Activated CD4-positive, alpha-beta T cell treated with anti-CD3 and anti-CD28 coated beads for 4 hours (primary cell): Measurements from ENCODE around the gene C1QA.
"Not testable (repeated sequence)": the region's sequence is repeated elsewhere in the genome, so short reads cannot be mapped to it uniquely, and the experiment has no call there.

Experiments
- DNase-seq, 2 donors: peaks; one replicate each; pipeline ENCODE4 v3.0.0-alpha.2; 2020

Gene C1QA

GRCh38 chr1:22641906-22642636 lies 5.6 kb downstream of the C1QA start:
- DNase-seq, result peak; percentile 61 to 66

- no peak for DNase-seq
Measured at GRCh38 chr1:22643381-22643780, 7.0 kb downstream of the C1QA start, which contains the start of gene C1QC. C1QC (plus strand) TSS chr1:22643633; CDS start chr1:22644024, 391 bp downstream.

DNA sequence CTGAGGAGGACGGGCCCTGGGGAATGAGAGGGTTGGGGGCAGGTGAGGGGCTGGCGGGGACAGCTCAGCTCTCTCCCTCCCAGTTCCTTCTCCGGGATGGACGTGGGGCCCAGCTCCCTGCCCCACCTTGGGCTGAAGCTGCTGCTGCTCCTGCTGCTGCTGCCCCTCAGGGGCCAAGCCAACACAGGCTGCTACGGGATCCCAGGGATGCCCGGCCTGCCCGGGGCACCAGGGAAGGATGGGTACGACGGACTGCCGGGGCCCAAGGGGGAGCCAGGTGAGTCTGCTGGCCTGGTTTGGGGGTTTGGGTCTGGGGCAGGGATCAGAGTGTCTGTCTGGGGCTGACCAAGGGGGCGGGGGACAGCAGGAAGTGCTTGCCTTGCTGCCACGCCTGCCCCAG lies 7.5 kb downstream of the C1QA start:
- no peak for DNase-seq

DNA sequence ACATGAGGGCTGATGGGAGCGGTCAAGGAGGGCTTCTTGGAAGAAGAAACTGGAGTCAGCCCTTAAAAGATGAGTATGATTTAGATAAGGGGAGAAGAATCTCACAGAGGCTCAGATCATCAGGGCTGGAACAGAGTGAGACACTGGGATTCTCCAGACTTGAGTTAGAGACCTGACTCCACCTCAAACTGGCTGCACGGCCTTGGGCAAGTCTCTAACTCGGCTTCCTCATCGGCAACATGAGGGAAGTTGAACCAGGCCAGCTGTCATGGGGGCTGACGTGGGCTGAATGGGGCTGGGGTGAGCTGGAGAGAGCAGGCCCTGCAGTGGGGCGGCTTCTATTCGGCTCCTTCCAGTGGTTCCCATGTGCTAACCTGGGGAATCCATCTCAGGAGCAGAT lies 9.5 kb downstream of the C1QA start:
- no peak for DNase-seq

DNA sequence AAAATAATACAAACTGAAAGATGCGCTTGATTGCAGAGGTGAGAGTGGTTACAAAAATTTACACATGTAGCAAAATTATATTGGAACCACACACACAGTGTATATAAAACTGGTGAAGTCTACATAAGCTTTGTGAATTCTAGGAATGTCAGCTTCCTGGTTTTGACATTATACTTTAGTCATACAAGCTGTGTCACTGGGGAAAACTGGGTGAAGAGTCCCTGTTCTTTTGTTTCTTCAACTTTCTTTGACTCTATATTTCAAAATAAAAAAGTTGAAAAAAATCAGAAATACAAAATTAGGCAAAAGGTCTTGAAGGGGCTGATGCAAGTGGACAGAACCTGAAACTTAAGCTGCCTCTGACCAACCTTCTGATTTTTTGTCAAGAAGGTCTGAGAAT lies 10.0 kb downstream of the C1QA start:
- DNase-seq, result no peak

DNA sequence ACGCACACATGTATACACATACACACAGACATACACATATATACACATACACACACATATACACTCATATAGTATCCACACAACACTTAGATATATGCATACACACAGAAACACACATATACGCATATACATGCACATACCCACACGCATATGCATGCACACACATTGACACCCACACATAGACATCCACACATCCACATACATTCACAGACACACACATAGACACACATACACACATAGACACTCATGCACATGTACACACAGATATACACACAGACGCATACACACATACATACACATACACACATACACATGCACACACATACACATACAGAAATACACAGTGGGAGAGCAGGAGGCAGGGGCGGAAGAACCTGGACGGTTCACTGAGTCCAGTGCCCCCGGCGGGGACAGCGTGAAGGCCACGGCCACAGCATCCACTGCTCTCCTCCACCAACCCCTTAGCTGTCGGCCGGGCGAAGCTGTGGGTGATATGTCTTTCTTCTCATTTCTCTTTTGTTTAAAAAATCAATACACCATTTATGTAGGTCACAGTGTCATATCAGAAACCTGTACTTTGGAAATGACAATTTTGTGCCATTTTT lies 13.8 kb downstream of the C1QA start:
- DNase-seq, result no peak

- DNase-seq, result no peak
Measured at GRCh38 chr1:22651941-22652856, 15.8 kb downstream of the C1QA start.

DNA sequence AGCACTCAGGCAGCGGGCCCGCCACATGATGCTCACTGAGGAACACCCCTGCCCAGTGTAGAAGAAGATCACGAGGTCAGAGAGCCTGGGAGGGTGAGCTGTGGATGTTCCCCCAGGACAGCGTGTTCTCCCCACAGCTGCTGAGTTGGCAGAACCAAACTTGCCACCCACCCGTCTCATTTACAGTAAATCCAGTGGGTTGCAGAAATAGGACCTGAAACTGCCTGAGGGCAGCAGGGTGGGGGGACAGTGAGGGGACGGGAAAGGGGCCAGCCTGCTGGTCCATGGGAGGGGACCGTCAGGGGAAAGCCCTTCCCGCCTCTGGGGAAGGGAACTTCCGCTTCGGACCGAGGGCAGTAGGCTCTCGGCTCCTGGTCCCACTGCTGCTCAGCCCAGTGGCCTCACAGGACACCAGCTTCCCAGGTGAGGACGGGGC lies 16.5 kb downstream of the C1QA start, which contains the start of gene C1QB:
C1QB (plus strand) TSS at position 356 of the 436 bp plus-strand sequence. CDS start 6,227 bp downstream, outside the sequence.
- no peak for DNase-seq

DNA sequence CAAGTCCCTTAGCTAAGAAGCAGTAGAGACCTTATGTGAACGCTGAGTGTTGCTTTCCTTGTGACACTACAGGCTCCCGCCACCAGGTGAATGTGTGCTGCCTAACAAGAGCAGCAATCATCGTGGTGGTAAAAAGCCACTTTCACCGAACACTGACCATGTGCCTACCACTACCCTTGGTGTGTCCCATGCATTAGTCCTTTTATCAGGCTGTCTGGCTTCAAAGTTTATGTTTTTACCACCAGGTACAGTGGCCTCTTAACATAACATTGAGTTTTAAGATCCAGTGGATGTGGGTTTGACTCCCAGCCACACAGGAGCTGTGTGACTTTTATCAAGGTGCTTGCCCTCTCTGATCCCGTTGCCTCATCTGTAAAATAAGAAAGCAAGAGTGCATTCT lies 18.3 kb downstream of the C1QA start:
- DNase-seq, result no peak

DNA sequence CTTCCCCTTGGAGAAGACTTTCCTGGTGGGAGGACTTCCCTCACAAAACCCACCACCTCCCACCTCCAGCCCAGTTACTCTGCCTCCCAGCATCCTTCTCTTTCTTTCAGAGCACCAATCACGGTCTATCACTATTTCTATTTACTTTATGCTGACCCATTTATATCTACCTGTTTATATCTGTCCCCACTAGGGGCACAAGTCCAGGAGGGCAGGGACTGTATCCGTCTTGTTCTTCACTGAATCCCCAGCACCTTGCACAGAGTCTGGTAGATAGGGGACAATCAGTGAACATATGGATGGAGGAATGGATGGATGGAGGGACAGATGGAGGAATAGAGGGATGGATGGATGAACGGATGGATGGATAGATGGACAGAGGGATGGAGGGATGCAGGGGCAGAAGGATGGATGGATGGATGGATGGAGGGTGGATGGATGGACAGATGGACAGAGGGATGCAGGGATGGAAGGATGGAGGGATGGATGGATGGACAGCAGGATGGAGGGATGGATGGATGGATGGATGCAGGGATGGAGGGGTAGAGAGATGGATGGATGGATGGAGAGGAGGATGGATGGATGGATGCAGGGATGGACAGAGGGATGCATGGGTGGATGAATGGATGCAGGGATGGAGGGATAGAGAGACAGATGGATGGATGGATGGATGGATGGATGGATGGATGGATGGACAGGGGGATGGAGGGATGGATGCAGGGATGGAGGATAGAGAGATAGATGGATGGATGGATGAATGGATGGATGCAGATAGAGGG lies 22.1 kb downstream of the C1QA start:
- DNase-seq, result no peak

- DNase-seq, result no peak
Measured at GRCh38 chr1:22660716-22661241, 24.4 kb downstream of the C1QA start.

GRCh38 chr1:22661880-22662279 lies 25.5 kb downstream of the C1QA start:
- DNase-seq, result no peak

- DNase-seq, result no peak
Measured at GRCh38 chr1:22662318-22662717, 25.9 kb downstream of the C1QA start.

DNA sequence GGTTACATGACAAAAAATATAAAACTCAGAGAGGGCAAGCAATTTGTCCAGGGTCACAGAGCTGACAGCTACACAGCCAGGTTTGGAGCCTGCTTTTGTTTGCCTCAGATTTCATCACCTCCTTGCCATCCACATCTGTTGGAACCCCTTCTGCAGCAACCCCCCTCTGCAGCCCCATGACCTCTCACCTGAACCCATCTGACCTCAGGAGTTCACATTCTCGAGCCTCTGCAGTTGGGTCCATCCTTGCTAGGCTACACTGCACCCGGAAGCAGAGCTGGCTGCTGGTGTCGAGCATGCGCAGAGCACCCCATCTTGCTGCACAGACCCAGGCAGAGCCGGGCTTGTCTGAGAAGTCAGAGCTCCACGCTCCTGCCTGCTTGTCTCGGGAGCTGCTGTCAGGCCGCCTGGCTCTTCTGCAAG lies 26.6 kb downstream of the C1QA start:
- DNase-seq, result no peak

- no peak for DNase-seq
Measured at GRCh38 chr1:22665752-22666151, 29.3 kb downstream of the C1QA start.

DNA sequence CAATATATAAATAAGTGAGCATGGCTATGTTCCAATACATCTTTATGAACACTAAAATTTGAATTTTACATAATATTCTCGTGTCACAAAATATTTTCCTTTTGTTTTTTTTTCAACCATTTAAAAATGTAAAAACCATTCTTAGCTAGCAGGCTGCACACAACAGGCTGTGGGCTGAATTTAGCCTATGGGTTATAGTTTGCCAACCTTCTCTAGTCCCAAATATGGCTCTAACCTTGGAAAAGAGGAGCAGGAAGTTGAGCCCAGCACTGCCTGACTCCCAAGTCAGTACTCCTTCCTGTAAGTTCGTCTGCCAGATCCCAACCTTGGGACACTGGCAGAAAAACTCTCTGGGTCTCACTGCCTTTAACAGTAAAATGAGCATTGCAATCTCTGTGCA lies 30.0 kb downstream of the C1QA start:
- DNase-seq, result no peak

- DNase-seq, result not testable (repeated sequence)
Measured at GRCh38 chr1:22668840-22669239, 32.4 kb downstream of the C1QA start.

DNA sequence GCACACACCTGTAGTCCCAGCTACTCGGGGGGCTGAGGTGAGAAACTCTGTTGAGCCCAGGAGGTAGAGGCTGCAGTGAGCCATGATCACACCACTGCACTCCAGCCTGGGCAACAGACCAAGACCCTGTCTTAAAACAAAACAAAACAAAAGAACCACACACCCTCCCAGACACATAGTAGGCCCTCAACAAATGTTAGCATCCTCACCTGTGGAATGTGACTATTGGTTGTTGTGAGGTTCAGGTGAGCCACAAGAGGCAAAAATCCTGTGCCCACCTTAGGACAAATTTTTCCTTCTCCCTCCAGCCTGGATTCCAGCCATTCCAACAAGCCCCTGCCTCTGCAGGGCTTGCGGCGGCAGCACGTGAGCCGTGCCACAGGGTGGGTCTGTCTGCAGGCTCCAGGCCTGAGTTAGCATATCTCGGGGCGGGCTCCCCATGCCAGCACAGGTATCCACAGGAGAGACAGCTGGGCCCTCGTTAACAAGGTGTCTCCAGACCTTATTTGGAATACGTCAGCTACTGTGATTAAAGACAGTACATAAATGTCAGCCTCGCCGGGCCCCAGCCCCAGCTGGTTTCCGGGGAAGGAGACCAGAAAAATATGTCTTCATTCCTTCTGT lies 34.0 kb downstream of the C1QA start:
- DNase-seq, result no peak

- no peak for DNase-seq
Measured at GRCh38 chr1:22671999-22672398, 35.6 kb downstream of the C1QA start.

- no peak for DNase-seq
Measured at GRCh38 chr1:22673486-22674409, 37.3 kb downstream of the C1QA start.

DNA sequence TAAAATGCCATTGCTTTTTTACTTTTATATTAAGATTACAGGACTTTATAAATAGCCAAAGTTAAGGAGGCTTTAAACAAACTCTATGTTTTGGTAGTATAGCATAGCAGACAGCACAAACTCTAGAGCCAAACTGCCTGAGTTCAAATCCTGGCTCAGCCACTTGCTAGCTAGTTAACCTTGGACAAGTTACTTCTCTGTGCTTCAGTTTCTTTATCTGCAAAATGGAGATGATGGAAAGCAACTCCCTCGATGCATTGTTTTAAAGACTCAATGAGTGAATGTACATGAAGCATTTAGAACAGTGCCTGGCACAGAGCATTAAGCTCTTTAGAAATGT lies 38.0 kb downstream of the C1QA start:
- no peak for DNase-seq
